Liver (tissue), 9 donors: Measurements from ENCODE around the gene GRPEL2. TPM values are rescaled to one million over a fixed set of nuclear protein-coding genes. Genes with fewer than 3 reads are reported as not detected.

Experiments
- DNase-seq: peaks from one replicate; pipeline ENCODE4 v3.0.0-alpha.2; 2017; ENCODE audit warnings: low spot score
- H3K27ac ChIP-seq, 2 donors: one replicate each; pipeline ENCODE4 v1.7.0; 2013; ENCODE audit warnings: inconsistent platforms in 2 of 2, low read length in 2 of 2, control low read depth in 1 of 2, low read depth in 1 of 2, mild to moderate bottlenecking in 1 of 2
- H3K27me3 ChIP-seq, 4 donors: one replicate each; pipeline versions ENCODE4 v1.6.1 to v1.7.0; 2013; ENCODE audit warnings: low read length in 3 of 4, inconsistent platforms in 1 of 4, mild to moderate bottlenecking in 1 of 4, moderate library complexity in 1 of 4; ENCODE audit not compliant: control insufficient read depth in 4 of 4, insufficient read depth in 4 of 4
- H3K36me3 ChIP-seq, 4 donors: one replicate each; pipeline versions ENCODE4 v1.6.1 to v1.7.0; 2013; ENCODE audit warnings: low read length in 3 of 4, mild to moderate bottlenecking in 3 of 4, low read depth in 1 of 4, moderate library complexity in 1 of 4; ENCODE audit not compliant: control insufficient read depth in 4 of 4, insufficient read depth in 3 of 4
- H3K4me1 ChIP-seq, 4 donors: one replicate each; pipeline versions ENCODE4 v1.6.1 to v1.7.0; 2013; ENCODE audit warnings: low read length in 3 of 4, mild to moderate bottlenecking in 3 of 4, moderate library complexity in 1 of 4; ENCODE audit not compliant: control insufficient read depth in 4 of 4, insufficient read depth in 4 of 4
- H3K4me3 ChIP-seq, 3 donors: one replicate each; pipeline versions ENCODE4 v1.6.1 to v1.7.0; 2013; ENCODE audit warnings: low read length in 3 of 3, control low read depth in 1 of 3, low read depth in 1 of 3, mild to moderate bottlenecking in 1 of 3
- H3K9ac ChIP-seq, 2 donors: one replicate each; pipeline ENCODE4 v1.7.0; 2013; ENCODE audit warnings: low read length in 2 of 2, mild to moderate bottlenecking in 2 of 2, moderate library complexity in 2 of 2, control low read depth in 1 of 2, low read depth in 1 of 2
- H3K9me3 ChIP-seq, 4 donors: one replicate each; pipeline versions ENCODE4 v1.6.1 to v1.7.0; 2013; ENCODE audit warnings: low read length in 3 of 4; ENCODE audit not compliant: control insufficient read depth in 4 of 4
- EGR1 ChIP-seq, 2 donors: IDR thresholded peaks; 2 replicates each; pipeline ENCODE4 v1.6.1; 2016 to 2018; ENCODE audit warnings: antibody characterized with exemption in 2 of 2, low read depth in 2 of 2
- FOXA1 ChIP-seq: IDR thresholded peaks from 2 replicates; pipeline ENCODE4 v1.6.1; 2016; ENCODE audit warnings: antibody characterized with exemption
- FOXA2 ChIP-seq: IDR thresholded peaks from 2 replicates; pipeline ENCODE4 v1.6.1; 2016; ENCODE audit warnings: antibody characterized with exemption
- GABPA ChIP-seq, 2 donors: IDR thresholded peaks in 1 of 2; conservative IDR thresholded peaks in 1 of 2; 2 replicates each; pipeline ENCODE4 v1.6.1; 2016; ENCODE audit warnings: antibody characterized with exemption in 2 of 2, mild to moderate bottlenecking in 1 of 2, moderate library complexity in 1 of 2
- JUND ChIP-seq, 2 donors: IDR thresholded peaks; 2 replicates each; pipeline ENCODE4 v1.6.1; 2016; ENCODE audit warnings: antibody characterized with exemption in 2 of 2
- NR2F2 ChIP-seq: IDR thresholded peaks from 2 replicates; pipeline ENCODE4 v1.6.1; 2016; ENCODE audit warnings: antibody characterized with exemption
- RAD21 ChIP-seq, 2 donors: IDR thresholded peaks; 2 replicates each; pipeline ENCODE4 v1.6.1; 2016; ENCODE audit warnings: antibody characterized with exemption in 2 of 2, mild to moderate bottlenecking in 2 of 2
- RXRA ChIP-seq, 2 donors: IDR thresholded peaks; 2 replicates each; pipeline ENCODE4 v1.6.1; 2017 to 2018; ENCODE audit warnings: antibody characterized with exemption in 2 of 2, mild to moderate bottlenecking in 1 of 2
- SP1 ChIP-seq: IDR thresholded peaks from 2 replicates; pipeline ENCODE4 v1.6.1; 2018; ENCODE audit warnings: antibody characterized with exemption, mild to moderate bottlenecking
- YY1 ChIP-seq: IDR thresholded peaks from 2 replicates; pipeline ENCODE4 v1.6.1; 2016; ENCODE audit warnings: antibody characterized with exemption, mild to moderate bottlenecking
- WGBS: extraction: QIAGEN DNeasy Blood & Tissue Kit; methylation state at CpG from one replicate; pipeline ENCODE4 v1.1.7; 2013; 5-methylcytosine and 5-hydroxymethylcytosine counted together
- polyA plus RNA-seq, 2 donors: library from polyadenylated mRNA; stranded (reverse) in 1 of 2; unstranded in 1 of 2; fragments of 200-250 nt in 1 of 2; fragments of >200 nt in 1 of 2; fragmentation: Nextera tagmentation in 1 of 2; extraction: Ambion mirVana in 1 of 2; gene quantifications; one replicate each; pipeline versions ENCODE4 v1.2.1 to v1.2.3, GENCODE V29; 2013 to 2015
- total RNA-seq, 2 donors: library from RNA; depleted of rRNA; stranded (reverse); fragments of >200 nt; gene quantifications; one replicate each; pipeline ENCODE4 v1.2.3, GENCODE V29; 2014
- TF ChIP-seq, protein P1 (sequence below): IDR thresholded peaks from 2 replicates; pipeline ENCODE4 v1.6.1; 2016; ENCODE audit warnings: antibody characterized with exemption
- TF ChIP-seq, protein P2 (sequence below): fragments of 150-350 bp; IDR thresholded peaks from 2 replicates; pipeline ENCODE4 v1.5.1; 2017; ENCODE audit warnings: improper control_type of control experiment, low read depth, low read length; ENCODE audit not compliant: missing input control
- donor health status: healthy.
- donor health status: healthy.
- donor health status: healthy.
- donor health status: healthy.
- donor health status: healthy.

Gene GRPEL2
- total and polyA plus RNA-seq, 4 donors, result 2.5 to 9.5 (median 4.8) TPM

DNA sequence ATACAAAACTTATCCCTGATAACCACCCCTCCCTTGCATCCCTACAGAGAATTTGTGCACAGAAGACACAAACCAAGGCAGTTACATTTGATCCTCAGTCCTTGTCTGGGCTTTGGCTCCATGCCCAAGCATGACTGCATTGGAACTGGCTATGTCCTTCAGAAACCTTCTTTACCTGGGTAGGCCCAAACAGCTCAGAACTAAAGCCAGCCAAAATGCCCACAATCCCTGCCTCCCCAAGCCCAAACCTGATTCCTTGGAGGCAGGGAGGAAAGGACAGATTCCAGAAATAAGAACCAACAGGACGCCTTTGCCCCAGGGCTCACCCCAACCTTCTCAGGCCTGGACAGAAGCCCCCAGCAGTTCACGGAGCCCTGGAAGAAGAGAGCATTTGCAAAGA lies 25.6 kb downstream of the GRPEL2 start:
- DNase-seq, result no peak
- Histone ChIP-seq H3K27ac (no peak overlapping the region), H3K9me3 (no peaks in the 10 kb centered on the region), H3K9ac (no peak overlapping the region), H3K36me3 (no peaks in the 10 kb centered on the region), H3K4me3 (no peak overlapping the region), H3K27me3 (no peaks in the 10 kb centered on the region), H3K4me1 (no peaks in the 10 kb centered on the region)
- TF ChIP-seq FOXA1 (no peak), RAD21 (IDR thresholded peaks at IDR 0.05) (no peak), JUND (IDR thresholded peaks at IDR 0.05) (no peak), EGR1 (IDR thresholded peaks at IDR 0.05; ENCODE audit: low read depth in 2 of 2) (no peak)
- TF ChIP-seq, protein P1, sequence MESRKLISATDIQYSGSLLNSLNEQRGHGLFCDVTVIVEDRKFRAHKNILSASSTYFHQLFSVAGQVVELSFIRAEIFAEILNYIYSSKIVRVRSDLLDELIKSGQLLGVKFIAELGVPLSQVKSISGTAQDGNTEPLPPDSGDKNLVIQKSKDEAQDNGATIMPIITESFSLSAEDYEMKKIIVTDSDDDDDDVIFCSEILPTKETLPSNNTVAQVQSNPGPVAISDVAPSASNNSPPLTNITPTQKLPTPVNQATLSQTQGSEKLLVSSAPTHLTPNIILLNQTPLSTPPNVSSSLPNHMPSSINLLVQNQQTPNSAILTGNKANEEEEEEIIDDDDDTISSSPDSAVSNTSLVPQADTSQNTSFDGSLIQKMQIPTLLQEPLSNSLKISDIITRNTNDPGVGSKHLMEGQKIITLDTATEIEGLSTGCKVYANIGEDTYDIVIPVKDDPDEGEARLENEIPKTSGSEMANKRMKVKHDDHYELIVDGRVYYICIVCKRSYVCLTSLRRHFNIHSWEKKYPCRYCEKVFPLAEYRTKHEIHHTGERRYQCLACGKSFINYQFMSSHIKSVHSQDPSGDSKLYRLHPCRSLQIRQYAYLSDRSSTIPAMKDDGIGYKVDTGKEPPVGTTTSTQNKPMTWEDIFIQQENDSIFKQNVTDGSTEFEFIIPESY, result no peak
- 70% methylated on average over 2 of the region's 2 CpGs for WGBS

DNA sequence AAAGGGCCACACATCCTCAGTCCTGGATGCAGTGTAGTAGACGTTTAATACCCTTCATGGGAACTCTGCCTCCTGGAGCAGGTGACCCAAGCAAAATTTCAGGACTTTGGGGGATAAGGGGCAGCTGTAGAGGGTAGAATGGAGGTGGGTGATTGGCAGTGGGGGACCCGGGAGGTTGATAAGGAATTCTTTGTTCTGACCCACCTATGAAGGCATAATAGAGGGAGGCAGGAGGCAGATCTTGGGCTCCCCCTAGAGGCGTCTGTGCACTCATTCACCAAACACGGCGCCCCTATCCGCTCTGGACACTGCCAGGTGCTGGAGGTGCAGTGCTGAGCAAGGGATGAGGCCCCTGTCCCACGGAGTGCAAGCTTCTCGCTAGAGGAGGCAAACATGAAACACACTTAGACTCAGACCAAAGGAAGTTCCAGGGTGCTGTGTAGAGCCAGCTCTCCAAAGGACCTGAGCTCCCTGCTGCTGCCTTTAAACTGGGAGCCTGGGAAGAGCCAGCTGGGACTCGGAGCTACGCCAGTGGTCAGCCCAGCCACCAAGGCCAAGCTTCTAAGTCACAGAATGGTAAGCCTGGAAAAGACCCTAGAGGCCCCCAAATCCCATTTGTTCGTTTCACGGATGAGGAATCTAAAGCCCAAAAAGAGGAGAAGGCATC lies 26.1 kb downstream of the GRPEL2 start:
- Histone ChIP-seq H3K9ac (no peak overlapping the region), H3K4me3 (no peak overlapping the region), H3K27ac (no peak overlapping the region), H3K4me1 (no peaks in the 10 kb centered on the region), H3K9me3 (no peaks in the 10 kb centered on the region), H3K27me3 (no peaks in the 10 kb centered on the region), H3K36me3 (no peaks in the 10 kb centered on the region)
- TF ChIP-seq FOXA2 (no peak), RAD21 (IDR thresholded peaks at IDR 0.05) (peak; percentile 73 to 79), YY1 (no peak), SP1 (no peak), NR2F2 (no peak)
- TF ChIP-seq, protein P2, sequence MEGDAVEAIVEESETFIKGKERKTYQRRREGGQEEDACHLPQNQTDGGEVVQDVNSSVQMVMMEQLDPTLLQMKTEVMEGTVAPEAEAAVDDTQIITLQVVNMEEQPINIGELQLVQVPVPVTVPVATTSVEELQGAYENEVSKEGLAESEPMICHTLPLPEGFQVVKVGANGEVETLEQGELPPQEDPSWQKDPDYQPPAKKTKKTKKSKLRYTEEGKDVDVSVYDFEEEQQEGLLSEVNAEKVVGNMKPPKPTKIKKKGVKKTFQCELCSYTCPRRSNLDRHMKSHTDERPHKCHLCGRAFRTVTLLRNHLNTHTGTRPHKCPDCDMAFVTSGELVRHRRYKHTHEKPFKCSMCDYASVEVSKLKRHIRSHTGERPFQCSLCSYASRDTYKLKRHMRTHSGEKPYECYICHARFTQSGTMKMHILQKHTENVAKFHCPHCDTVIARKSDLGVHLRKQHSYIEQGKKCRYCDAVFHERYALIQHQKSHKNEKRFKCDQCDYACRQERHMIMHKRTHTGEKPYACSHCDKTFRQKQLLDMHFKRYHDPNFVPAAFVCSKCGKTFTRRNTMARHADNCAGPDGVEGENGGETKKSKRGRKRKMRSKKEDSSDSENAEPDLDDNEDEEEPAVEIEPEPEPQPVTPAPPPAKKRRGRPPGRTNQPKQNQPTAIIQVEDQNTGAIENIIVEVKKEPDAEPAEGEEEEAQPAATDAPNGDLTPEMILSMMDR, result peak; percentile 67
- WGBS, result 39% methylated on average over 12 of the region's 12 CpGs
- peak; percentile 73 for DNase-seq

DNA sequence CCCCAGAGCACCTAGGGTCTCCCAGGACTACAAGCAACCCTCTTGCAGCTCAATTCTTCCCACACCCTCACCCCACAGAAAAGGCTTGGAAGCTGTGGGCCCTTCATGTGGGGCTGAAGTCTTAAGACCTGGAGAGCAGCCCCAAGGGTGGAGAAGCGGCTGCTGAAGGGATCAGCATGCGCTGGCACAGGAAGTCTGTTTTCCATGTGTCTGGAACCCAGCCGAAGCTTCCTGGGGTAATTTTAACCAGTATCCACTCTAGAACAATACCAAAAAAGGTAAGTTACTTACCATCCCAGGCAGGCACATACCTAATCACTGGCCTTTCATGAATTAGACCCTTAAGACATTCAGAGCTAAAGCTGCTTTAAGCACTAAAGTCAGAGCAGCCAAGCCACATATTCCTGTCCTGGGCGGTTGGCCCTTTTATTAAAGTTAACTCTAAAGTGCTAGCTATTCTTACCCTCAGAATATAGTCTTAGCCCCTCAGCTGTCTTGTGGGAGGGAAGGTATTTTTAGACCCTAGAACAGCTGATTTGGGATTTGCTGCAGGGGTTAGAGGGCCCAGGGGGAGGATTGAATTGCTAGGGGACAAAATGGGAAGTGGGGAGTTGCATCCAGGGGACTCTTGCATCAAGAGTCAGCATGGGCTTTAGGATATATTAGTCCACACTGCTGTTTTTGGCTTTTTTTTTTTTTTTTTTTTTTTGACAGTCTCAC lies 26.9 kb downstream of the GRPEL2 start:
- TF ChIP-seq FOXA1 (no peak), RXRA (IDR thresholded peaks at IDR 0.05) (no peak), YY1 (no peak), JUND (IDR thresholded peaks at IDR 0.05) (no peak), GABPA (IDR thresholded peaks at IDR 0.05 in 1 of 2, conservative IDR thresholded peaks at IDR 0.05 in 1 of 2) (no peak), FOXA2 (no peak)
- H3K9me3 ChIP-seq, result no peaks in the 10 kb centered on the region
- no peaks in the 10 kb centered on the region for H3K36me3 ChIP-seq
- no peak overlapping the region for H3K4me3 ChIP-seq
- no peaks in the 10 kb centered on the region for H3K4me1 ChIP-seq
- no peaks in the 10 kb centered on the region for H3K27me3 ChIP-seq
- 79% methylated on average over 4 of the region's 4 CpGs for WGBS
- no peak for DNase-seq
- no peak overlapping the region for H3K9ac ChIP-seq
- no peak overlapping the region for H3K27ac ChIP-seq
